ENCODE results near the gene RALGAPA1. TPM values are rescaled to one million over a fixed set of nuclear protein-coding genes. Genes with fewer than 3 reads are reported as not detected.
"Not testable (repeated sequence)": the region's sequence is repeated elsewhere in the genome, so short reads cannot be mapped to it uniquely, and the experiment has no call there.

Gene RALGAPA1
- total and polyA plus RNA-seq, 2 donors from 2014 or later, result 13.3 to 78.7 TPM

DNA sequence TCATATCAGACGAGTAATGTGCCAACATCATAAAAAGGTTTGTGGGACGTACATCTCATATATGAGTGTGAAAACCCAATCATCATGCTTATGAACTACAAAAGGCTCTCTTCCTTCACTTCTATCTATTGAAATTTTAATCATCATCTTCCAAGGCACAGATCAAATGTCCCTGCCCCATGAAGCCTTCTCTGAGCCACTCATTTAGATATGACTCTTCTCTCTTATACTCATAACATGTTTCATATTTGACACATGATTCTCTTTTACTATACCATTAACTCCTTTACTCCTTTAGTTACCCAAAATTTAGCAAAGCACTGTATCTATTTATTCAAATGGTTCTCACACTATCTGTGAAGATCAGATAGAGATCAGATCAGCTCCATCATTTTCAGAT lies 22.2 kb downstream of the RALGAPA1 start:
- H3K9ac ChIP-seq (ENCODE audit: low read length in 3 of 3), result no peak overlapping the region
- H3K27me3 ChIP-seq (ENCODE audit: control insufficient read depth, insufficient read depth, low read length), result no peaks in the 10 kb centered on the region
- intact Hi-C loops (cut with DNase I), result no loop called here
- no peaks in the 10 kb centered on the region for H3K36me3 ChIP-seq (ENCODE audit: control insufficient read depth in 2 of 3, insufficient read depth in 3 of 3, low read length in 3 of 3)
- FAIRE-seq (no peak), DNase-seq (no peak)
- H3K4me3 ChIP-seq (ENCODE audit: low read length in 3 of 3), result no peak overlapping the region
- H3K27ac ChIP-seq (ENCODE audit: low read depth in 2 of 2, low read length in 2 of 2), result no peak overlapping the region
- TF ChIP-seq, protein P1, sequence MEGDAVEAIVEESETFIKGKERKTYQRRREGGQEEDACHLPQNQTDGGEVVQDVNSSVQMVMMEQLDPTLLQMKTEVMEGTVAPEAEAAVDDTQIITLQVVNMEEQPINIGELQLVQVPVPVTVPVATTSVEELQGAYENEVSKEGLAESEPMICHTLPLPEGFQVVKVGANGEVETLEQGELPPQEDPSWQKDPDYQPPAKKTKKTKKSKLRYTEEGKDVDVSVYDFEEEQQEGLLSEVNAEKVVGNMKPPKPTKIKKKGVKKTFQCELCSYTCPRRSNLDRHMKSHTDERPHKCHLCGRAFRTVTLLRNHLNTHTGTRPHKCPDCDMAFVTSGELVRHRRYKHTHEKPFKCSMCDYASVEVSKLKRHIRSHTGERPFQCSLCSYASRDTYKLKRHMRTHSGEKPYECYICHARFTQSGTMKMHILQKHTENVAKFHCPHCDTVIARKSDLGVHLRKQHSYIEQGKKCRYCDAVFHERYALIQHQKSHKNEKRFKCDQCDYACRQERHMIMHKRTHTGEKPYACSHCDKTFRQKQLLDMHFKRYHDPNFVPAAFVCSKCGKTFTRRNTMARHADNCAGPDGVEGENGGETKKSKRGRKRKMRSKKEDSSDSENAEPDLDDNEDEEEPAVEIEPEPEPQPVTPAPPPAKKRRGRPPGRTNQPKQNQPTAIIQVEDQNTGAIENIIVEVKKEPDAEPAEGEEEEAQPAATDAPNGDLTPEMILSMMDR (IDR thresholded peaks at IDR 0.05; ENCODE audit: borderline replicate concordance, extremely low read depth, insufficient read depth), result no peak
- no peaks in the 10 kb centered on the region for H3K9me3 ChIP-seq (ENCODE audit: control insufficient read depth in 2 of 3, insufficient read depth in 1 of 3, low read length in 3 of 3)
- H3K4me1 ChIP-seq (ENCODE audit: control insufficient read depth in 2 of 3, insufficient read depth in 2 of 3, low read depth in 1 of 3, low read length in 3 of 3), result no peaks in the 10 kb centered on the region

DNA sequence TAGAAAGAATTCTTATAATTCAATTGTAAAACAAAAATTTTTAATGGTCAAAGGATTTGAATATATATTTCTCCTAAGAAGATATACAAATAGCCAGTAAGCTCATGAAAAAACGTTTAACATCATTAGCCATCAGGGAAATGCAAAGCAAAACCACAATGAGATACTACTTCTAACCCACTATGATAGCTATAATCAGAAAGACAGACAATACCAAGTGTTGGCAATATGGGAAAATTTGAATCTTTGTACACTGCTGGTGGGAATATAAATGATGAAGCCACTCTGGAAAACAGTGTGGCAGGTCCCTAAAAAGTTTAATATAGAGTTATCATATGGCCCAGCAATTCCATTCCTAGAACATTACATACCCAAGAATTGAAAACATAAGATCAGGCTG lies 25.4 kb downstream of the RALGAPA1 start:
- Histone ChIP-seq H3K27me3 (ENCODE audit: control insufficient read depth, insufficient read depth, low read length) (no peaks in the 10 kb centered on the region), H3K4me3 (ENCODE audit: low read length in 3 of 3) (no peak overlapping the region), H3K9me3 (ENCODE audit: control insufficient read depth in 2 of 3, insufficient read depth in 1 of 3, low read length in 3 of 3) (no peaks in the 10 kb centered on the region), H3K36me3 (ENCODE audit: control insufficient read depth in 2 of 3, insufficient read depth in 3 of 3, low read length in 3 of 3) (no peaks in the 10 kb centered on the region), H3K27ac (ENCODE audit: low read depth in 2 of 2, low read length in 2 of 2) (no peak overlapping the region), H3K4me1 (ENCODE audit: control insufficient read depth in 2 of 3, insufficient read depth in 2 of 3, low read depth in 1 of 3, low read length in 3 of 3) (no peaks in the 10 kb centered on the region), H3K9ac (ENCODE audit: low read length in 3 of 3) (no peak overlapping the region)
- FAIRE-seq (no peak), DNase-seq (no peak)
- intact Hi-C loops (cut with DNase I), result no loop called here
- TF ChIP-seq, protein P1 (IDR thresholded peaks at IDR 0.05; ENCODE audit: borderline replicate concordance, extremely low read depth, insufficient read depth), result no peak

DNA sequence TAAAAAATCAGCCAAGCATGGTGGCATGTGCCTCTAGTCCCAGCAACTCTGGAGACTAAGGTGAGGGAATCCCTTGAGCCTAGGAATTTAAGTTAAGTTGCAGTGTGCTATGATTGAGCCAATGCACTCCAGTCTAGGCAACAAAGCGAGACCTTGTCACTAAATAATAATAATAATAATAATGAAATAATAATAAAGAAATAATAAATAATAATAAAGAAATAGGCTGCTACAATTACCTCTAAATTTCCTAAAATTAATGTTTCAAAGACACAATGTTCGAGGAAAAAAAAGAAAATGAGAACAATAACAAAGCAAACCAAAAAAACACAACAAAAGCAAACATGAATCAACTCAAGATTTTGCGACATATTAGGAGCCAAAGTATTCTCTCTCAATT lies 29.7 kb downstream of the RALGAPA1 start:
- Histone ChIP-seq H3K9ac (ENCODE audit: low read length in 3 of 3) (no peak overlapping the region), H3K4me1 (ENCODE audit: control insufficient read depth in 2 of 3, insufficient read depth in 2 of 3, low read depth in 1 of 3, low read length in 3 of 3) (no peaks in the 10 kb centered on the region), H3K4me3 (ENCODE audit: low read length in 3 of 3) (no peak overlapping the region), H3K27me3 (ENCODE audit: control insufficient read depth, insufficient read depth, low read length) (no peaks in the 10 kb centered on the region), H3K27ac (ENCODE audit: low read depth in 2 of 2, low read length in 2 of 2) (no peak overlapping the region), H3K36me3 (ENCODE audit: control insufficient read depth in 2 of 3, insufficient read depth in 3 of 3, low read length in 3 of 3) (no peaks in the 10 kb centered on the region), H3K9me3 (ENCODE audit: control insufficient read depth in 2 of 3, insufficient read depth in 1 of 3, low read length in 3 of 3) (no peaks in the 10 kb centered on the region)
- no peak for DNase-seq
- no peak for FAIRE-seq
- intact Hi-C loops (cut with DNase I), result no loop called here
- TF ChIP-seq, protein P1 (IDR thresholded peaks at IDR 0.05; ENCODE audit: borderline replicate concordance, extremely low read depth, insufficient read depth), result no peak

DNA sequence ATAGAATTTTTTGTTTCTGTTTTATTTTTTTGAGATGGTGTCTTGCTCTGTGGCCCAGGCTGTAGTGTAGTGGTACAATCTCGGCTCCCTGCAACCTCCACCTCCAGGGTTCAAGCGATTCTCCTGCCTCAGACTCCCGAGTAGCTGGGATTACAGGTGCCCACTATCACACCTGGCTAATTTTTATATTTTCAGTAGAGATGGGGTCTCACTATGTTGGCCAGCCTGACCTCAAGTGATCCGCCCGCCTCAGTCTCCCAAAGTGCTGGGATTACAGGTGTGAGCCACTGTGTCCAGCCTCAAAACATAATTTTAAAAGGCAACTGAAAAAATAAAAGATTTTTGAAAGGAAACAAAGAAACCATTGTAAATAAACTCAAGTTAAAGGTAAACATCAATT lies 31.5 kb downstream of the RALGAPA1 start:
- intact Hi-C loops (cut with DNase I); FAIRE-seq; H3K36me3 ChIP-seq (ENCODE audit: control insufficient read depth in 2 of 3, insufficient read depth in 3 of 3, low read length in 3 of 3); H3K9ac ChIP-seq (ENCODE audit: low read length in 3 of 3); H3K27ac ChIP-seq (ENCODE audit: low read depth in 2 of 2, low read length in 2 of 2); DNase-seq; H3K27me3 ChIP-seq (ENCODE audit: control insufficient read depth, insufficient read depth, low read length); H3K9me3 ChIP-seq (ENCODE audit: control insufficient read depth in 2 of 3, insufficient read depth in 1 of 3, low read length in 3 of 3); H3K4me1 ChIP-seq (ENCODE audit: control insufficient read depth in 2 of 3, insufficient read depth in 2 of 3, low read depth in 1 of 3, low read length in 3 of 3); H3K4me3 ChIP-seq (ENCODE audit: low read length in 3 of 3): not testable (repeated sequence)
